HG02938 (cell line): Measurements from ENCODE around the gene GPR107.

Source experiments
- ATAC-seq: cut with Tn5 transposase; IDR thresholded peaks from one replicate; pipeline ENCODE4 v1.9.1; 2021; ENCODE audit warnings: mild to moderate bottlenecking, moderate library complexity; ENCODE audit not compliant: unreplicated experiment

GPR107 gene

DNA sequence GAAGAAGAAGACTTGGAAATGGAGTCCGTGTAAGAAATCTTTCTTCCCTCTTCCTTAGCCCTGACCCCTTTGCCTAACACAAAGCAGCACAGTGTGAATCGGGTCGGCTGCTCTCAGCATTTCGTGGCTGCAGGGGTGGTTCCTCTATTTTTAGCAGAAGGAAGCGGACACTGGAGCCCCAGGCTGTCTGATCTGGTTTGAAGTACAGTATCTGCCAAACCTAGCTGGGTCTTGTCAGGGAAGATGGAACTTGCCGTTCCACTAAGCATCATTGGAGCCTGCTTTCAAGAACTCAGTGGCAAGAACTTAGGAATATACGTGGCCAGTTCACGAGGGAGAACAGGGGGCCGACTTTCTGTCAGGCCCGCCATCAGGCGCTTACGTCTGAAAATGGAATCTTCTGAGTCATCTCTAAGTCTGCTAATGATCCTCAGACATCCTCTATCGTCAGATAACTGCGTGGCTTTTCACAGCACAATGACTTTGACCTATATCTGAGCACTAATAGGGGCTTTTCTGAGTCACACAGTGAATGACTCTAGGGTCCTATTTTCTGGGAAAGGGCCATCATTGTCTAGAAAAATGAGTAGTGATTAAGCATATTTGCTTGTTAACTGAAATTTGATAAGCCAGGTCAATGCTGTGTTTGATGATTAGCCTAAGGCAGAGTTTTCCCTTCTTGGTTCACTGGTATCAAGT lies 75.2 kb downstream of the GPR107 start:
- peak; percentile 76 for ATAC-seq

DNA sequence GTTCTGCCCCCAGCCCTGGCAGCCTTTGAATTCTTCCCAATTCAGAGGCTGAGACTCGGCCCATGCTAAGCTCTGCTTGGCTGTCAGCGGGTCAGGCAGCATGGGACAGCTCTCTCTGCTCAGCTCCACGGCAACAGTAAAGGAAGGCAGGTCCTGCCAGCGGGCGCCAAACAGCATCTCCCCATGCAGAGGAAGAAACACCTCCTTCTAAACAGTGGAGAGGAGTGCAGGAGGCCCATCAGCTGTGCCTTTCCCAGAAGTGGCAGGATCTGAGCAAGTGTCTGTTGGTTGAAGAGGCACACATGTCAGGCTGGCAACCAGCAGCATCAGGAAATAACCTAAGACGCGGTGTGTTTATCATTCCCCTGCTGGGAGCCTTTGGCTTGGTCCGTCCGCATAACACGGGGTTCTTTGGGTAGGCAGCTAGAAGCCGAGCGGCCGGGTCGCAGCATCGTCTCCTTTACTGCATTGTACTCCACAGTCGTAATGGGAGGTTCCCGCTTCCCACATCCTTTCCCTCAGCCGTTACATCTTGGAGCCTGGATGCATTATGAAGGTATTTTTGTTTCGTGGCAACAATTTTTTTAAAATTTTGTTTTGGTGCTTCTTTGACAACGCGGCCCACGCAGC lies 75.8 kb downstream of the GPR107 start:
- no peak for ATAC-seq

DNA sequence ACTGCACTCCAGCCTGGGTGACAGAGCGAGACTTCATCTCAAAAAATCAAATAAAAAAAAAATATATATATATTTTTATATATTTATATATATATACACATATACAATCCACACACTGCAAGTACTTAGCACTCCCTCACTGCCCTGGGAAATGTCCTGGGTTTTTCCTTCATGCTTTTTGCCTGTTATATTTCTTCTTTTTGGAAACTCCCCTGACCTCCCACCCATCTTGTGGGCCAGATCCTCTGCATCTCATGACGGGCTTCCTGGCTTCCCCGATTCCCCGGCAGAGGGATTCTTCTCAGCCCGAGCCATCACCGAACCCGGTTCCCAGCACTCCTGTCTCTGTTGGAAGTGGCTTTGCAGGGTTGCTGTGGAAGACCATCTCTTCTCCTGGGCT lies 79.0 kb downstream of the GPR107 start:
- no peak for ATAC-seq

DNA sequence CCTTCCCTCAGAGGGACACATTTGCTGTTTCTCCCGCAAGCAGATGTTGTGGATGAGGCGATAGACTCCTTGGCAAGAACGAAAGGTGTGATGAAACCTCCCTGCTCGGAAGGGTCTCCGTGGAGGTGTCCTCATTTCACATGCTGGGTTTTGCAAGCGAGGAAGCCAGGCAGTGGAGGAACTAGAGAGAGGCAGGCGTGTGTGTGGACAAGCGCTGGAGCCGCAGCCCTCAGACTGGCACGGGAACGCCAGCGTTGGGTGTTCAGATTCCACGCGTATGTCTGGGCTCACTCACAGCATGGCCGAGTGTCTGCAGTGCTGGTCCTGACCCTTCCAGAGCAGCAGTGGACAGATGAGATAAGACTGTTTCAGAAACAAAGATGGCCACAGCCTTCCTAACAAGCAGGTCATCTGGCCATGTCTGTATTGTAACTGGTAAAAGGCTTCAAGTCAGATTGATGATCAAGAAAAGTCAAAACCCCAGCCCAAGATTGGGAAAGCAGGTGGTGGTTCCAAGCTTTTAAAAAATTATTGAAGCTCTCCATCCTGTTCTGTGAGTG lies 83.5 kb downstream of the GPR107 start:
- no peak for ATAC-seq

DNA sequence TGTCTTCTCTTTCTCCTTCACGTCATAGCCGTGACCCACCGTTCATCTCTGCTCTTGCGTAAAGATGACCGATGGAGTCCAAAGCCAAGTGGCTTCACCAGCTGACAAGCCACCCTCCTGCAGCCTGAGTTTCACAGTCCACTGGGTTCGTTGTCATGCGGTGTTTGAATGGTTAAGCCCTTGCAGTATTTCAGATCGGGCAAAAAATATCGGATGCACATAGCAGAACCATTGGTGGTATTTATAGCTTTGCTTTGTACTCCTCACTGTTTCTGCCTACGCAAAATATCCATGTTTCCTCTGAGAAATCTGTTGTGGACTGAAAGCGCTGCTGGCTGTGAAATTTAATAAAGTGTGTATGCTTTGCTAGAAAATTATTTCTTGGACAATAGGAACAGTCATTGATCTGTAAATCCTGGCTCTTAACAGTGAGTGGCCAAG lies 84.0 kb downstream of the GPR107 start:
- ATAC-seq = no peak

DNA sequence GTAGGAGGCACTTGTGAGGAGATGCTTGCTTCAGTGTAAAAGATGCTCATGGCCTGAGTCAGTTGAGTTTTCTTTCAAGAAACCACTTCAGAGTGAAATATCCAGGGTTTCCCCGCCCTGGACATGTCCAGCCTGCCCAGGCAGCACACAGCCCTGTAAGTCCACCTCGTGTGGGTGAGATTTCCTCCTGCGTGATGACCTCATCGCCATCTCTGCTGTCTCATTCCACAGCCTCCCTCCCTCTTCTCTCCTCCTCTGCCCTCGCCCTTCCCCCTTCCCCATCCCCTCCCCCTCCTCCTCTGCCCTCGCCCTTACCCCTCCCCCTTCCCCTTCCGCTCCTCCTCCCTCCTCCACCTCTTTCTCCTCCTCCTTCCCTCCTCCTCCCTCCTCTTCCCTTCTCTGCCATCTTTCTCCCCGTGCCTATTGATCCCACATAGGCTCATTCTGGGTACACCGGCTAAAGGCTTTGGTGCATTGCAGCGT lies 84.5 kb downstream of the GPR107 start:
- no peak for ATAC-seq

DNA sequence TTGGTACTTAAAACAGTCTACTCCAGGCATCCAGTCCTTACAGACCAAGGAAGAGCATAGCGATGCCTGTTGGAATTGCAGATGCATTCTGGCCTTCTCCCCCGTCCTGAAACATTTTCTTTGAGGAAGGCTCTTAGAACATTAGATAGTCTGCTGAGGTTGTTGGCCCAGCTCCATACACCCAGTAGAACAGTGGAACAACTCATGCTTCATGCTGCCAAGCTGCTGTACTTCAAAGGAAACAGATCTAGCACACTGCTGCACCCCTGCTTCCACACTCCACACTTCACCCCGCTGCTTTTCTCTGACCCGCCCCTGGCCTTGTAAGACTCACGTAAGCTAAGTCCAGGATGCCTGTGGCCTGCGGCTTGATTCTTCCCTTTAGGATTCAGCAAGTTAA lies 85.1 kb downstream of the GPR107 start:
- ATAC-seq = no peak

DNA sequence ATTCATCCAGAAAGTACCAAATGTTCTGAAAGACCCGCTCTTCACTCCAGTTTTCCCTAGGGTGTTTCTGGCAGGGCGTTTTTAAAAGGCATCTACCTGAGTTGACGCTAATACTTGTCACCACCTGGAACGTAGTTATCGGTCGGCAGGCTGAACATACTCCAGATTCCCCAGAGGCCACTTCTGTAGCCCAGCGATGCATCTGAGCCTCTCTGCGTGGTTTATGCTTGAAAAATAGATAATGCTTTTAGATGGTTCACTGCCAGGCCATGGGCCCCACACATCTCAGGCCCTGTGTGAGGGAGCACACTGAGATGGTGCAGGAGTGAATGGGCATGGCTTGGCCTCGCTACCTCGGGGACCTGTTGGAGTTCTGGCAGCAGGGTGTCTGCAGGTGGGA lies 85.5 kb downstream of the GPR107 start:
- no peak for ATAC-seq

DNA sequence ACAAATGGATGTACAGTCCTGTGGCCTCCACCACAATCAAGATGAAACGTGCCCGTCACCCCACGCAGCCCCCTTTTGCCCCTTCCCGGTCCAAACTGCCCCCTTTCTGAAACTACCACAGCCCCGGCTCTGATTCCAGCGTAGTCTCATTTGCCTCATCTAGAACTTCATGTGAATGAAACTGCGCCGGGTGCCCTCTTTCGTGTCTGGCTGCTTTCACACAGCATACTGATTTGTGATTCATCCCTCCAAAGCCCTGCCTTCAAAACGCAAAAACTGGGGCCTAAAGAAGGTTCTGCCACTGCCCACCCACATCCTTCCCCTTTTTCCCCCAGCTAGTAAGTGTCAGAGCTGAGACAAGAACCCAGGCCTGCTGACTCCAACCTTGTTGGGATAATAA lies 87.0 kb downstream of the GPR107 start:
- ATAC-seq = no peak

DNA sequence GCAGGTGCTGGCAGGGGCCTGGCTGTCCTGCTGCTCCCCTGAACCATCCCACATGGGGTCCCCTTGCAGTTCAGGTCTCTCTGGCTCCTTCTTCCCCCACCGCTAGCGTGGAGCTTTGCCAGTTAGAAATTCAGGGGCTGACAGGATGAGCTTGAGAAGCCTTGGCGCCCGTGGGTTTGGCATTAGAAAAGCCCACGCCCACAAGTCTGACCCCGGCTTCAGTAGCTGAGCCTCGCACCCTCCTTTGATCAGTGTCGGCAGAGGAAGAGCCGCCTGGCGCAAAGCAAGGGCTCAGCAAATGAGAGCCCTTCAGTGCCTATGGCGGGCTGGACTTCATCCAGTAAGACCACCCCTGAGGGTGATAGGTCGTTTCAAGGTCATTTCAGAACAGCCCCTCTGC lies 88.3 kb downstream of the GPR107 start:
- ATAC-seq = no peak

DNA sequence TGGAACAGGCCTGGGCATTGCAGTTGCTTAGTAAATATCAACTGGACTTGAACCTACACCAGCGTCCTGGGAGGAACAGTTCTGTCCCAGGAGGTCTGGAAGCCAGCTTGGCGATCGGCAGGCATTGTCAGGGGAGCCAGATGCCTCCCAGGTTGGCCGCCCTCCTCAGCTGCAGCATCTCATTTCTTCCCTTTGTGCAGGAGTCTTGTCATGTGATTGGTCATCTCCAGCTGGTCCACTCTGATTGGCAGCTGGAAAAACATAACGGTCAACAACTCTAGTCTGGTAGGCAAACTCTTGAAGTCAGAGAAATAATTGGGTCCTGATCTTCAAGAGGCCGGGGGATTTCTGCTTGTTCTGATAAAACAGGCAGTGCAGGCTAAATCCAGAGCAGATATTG lies 88.9 kb downstream of the GPR107 start:
- ATAC-seq = no peak

DNA sequence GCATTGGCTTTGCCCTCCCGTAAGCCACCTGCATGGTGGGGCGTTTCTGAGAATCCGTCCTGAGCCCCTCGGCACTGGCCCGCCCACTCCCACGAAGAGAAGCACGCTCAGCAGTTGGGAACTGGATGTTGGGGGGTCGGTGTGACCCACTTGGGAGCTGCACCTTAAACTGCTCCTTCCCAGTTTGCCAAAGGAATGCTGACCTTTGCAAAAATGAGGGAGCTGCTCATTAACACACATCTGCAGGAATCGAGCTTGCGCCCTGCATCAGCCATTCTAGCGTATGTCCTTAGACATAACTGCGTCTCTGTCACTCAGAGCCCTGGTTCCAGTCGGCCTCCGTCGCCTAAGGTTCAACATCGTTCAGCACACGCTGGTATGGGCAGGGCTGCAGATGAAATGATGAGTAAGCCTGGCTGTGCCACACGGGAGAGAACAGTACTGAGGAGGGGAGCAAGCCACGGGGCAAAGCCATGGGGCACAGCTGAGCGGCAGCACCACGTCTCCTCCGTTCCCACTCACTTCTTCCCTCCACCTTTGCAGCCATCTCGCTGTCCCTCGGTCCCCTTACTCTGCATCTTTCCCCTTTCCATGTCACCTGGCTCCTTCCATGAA lies 89.7 kb downstream of the GPR107 start:
- ATAC-seq = no peak

DNA sequence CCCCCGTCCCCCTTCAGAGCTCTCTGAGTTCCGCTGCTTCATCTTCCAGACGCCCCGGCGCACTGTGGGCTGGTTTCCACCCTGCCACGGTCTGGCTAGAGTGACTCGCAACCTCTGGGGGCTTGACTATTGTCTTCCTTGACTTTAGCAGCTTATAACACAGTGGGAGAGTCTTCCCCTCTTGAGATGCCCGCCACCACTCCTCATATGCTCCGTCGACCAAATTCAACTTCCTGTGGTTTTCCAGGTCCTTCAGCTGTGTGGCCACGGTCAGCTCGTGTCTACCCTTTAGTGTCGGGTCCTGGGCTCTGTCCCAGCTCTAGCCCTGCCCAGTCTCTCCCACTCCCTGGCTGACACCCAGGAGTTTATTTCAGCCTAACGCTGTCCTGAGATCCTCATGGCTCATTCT lies 90.3 kb downstream of the GPR107 start:
- ATAC-seq = no peak

DNA sequence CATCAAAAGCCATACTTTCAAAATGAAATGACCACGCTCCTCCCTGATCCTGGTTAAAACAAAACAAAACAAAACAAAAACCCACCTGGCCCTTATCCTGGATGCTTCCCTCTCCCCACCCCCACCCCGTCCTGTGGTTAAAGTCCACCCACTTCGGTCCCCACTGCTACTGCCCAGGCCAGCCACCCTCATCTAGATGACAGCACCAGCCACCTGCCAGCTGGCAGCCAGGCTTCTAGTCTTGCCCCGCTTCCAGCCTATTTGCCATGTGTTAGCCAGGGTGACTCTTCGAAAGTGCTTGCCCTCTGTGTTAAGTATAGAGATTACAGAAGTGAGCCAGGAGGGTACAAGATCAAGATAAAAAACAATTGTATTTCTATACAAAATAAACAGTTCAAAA lies 91.0 kb downstream of the GPR107 start:
- no peak for ATAC-seq

DNA sequence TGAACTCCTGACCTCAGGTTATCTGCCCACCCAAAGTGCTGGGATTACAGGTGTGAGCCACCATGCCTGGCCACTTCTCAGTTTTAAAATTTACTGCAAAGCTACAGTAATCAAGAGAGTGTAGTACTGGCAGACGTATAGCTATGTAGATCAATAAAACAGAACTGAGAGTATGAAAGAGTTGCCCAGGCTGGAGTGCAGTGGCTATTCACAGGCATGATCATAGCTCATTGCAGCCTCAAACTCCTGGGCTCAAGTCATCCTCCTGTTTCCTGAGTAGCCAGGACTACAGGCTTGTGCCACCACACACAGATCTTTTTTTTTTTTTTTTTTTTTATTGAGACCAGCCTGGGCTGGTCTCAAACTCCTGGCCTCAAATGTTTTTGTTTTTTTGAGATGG lies 92.0 kb downstream of the GPR107 start:
- no peak for ATAC-seq

DNA sequence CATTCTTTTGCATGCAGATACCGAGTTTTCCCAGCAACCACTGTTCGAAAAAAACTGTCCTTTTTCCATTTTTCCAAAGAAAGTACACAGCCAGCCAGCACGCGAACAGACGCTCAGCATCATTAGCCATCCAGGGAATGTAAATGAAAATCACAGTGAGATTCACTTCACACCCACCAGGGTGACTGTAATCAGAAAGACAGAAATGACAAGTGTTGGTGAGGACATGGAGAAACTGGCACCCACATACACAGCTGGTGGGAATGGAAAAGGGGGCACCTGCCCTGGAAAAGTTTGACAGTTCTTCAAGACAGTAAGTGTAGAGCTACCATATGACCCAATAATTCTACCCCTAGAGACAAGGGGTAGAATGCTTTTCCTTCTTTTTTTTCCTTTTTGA lies 93.5 kb downstream of the GPR107 start:
- no peak for ATAC-seq

DNA sequence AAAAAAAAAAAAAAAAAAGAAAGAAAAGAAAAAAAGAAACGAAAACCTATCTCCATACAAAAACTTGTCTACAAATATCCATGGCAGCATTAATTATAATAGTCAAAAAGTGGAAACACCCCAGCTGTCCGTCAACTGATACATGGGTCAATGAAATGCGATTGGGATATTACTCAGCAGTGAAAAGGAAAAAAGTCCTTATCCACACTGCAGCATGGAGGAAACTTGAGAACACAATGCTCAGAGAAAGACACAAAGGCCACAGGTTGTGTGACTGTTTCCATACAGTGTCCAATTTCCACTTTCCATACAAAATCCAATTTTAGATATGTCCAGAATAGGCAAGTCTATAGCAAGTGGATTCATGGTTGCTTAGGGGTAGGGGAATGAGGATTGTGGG lies 94.2 kb downstream of the GPR107 start:
- no peak for ATAC-seq

DNA sequence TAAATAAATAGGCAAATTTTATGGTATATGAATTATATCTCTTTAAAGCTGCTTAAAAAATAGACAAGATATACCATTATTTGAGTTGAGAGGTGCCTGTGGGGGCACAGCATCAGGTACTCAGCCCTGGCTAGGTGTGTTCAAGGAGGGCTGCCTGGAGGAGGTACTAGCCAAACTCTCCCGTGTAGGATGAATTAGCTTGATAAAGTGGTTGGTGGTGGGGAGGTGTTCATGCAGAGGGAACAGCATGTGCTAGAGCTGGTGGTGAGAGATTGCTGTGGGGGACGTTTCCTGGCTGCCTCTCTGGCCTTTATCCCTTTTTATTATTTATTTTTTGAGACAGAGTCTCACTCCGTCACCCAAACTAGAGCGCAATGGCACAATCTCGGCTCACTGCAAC lies 95.3 kb downstream of the GPR107 start:
- ATAC-seq = no peak

DNA sequence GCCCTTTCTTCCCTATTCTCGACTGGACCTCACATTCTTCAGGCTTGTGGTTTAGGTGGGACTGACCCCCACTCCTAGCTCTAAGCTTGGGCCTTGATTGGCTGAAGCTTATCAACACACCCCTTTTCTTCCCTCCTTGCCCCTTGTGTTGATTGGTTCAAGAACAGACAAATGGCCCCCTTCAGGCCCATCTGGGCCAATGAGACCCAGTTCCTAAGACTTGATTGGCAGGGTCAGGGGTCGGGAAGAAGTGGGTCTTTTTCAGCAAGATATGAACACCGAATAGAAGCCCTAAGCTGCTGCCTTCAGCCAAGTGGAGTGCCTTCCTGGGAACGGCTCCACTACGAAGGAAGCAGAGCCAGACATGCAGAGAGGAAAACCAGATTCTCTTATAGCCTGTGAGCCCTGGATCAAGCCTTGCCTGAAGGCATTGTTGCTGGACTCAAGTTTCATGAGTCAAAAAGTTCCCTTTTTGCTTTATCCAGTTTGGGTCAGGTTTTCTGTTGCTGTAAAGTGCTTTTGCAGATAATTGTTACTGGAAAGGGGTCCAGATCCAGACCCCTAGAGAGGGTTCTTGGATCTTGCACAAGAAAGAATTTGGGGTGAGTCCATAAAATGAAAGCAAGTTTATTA lies 96.1 kb downstream of the GPR107 start:
- no peak for ATAC-seq

DNA sequence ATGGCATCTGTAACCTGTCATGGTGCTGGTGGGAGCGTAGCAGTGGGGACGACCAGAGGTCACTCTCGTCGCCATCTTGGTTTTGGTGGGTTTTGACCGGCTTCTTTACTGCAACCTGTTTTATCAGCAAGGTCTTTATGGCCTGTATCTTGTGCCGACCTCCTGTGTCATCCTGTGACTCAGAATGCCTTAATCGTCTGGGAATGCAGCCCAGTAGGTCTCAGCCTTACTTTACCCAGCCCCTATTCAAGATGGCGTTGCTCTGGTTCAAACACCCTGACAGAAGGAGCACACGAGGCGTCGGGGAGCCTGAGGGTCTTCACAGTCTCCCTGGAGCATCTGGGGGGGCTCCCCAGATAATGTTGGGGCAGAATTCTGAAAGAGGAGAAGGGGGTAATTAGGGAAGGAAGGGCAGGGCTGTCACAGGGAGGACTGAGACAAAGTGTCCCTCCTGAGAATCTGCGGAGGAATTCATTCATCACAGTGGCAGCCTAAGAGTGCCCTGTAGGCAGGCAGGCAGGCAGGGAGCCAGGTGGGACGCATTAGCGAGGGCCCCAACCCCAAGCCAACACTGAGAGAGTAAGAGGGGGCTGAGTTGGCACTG lies 97.2 kb downstream of the GPR107 start:
- ATAC-seq = no peak

DNA sequence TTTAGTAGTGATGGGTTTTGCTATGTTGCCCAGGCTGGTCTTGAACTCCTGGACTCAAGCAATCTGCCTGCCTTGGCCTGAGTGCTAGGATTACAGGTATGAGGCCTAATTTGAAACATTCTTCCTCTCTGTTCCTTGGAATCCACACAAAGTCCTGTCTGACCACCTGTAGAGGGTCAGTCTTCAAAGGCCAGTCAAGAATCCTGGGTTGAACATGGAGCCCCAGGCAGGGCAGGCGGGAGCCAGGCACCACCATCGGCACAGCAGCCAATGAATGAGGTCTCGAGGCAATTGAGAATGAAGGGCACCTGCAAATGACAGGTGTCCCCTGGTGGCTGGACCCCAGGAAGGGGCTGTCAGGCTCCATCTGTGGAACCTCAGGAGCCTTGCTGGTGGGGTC lies 101.1 kb downstream of the GPR107 start:
- ATAC-seq = no peak
